Activated CD4-positive, alpha-beta T cell treated with anti-CD3 and anti-CD28 coated beads, Interleukin-2, amount 10 ng/mL, durations not matched to agents 7 days and 5 days (primary cell): ENCODE results near the gene MCM6. TPM values are rescaled to one million over a fixed set of nuclear protein-coding genes. Genes with fewer than 3 reads are reported as not detected.

Source experiments
- CTCF ChIA-PET: fragments of 350-600 bp; sonication (Branson Sonifier 250); formaldehyde crosslinking; loops from one replicate; lab custom pipeline; 2021; ENCODE audit warnings: antibody characterized with exemption; lab: Charles Lee
- POLR2A ChIA-PET: fragments of 350-600 bp; sonication (Branson Sonifier 250); formaldehyde crosslinking; loops from one replicate; lab custom pipeline; 2021; ENCODE audit warnings: antibody characterized with exemption; lab: Charles Lee
- DNase-seq: peaks from one replicate; pipeline ENCODE4 v3.0.0-alpha.2; 2020
- H3K27ac Mint-ChIP-seq: one replicate; pipeline ENCODE4 v1.8.0; 2021; ENCODE audit warnings: mild to moderate bottlenecking, moderate library complexity, mixed read lengths
- H3K27me3 Mint-ChIP-seq: one replicate; pipeline ENCODE4 v1.8.0; 2021; ENCODE audit warnings: mixed read lengths
- H3K36me3 Mint-ChIP-seq: one replicate; pipeline ENCODE4 v1.8.0; 2021; ENCODE audit warnings: low read depth, mixed read lengths
- H3K4me1 Mint-ChIP-seq: one replicate; pipeline ENCODE4 v1.8.0; 2021; ENCODE audit warnings: mixed read lengths
- H3K4me3 Mint-ChIP-seq: one replicate; pipeline ENCODE4 v1.8.0; 2021; ENCODE audit warnings: mild to moderate bottlenecking, moderate library complexity, mixed read lengths
- H3K9me3 Mint-ChIP-seq: one replicate; pipeline ENCODE4 v1.8.0; 2021; ENCODE audit warnings: mixed read lengths
- total RNA-seq, 2 experiments: library from RNA; stranded (reverse); gene quantifications; one replicate each; pipeline ENCODE4 v1.2.3, GENCODE V29; 2021

Gene MCM6
- total RNA-seq, result 100 to 1,000 TPM; 110 to 111 TPM

DNA sequence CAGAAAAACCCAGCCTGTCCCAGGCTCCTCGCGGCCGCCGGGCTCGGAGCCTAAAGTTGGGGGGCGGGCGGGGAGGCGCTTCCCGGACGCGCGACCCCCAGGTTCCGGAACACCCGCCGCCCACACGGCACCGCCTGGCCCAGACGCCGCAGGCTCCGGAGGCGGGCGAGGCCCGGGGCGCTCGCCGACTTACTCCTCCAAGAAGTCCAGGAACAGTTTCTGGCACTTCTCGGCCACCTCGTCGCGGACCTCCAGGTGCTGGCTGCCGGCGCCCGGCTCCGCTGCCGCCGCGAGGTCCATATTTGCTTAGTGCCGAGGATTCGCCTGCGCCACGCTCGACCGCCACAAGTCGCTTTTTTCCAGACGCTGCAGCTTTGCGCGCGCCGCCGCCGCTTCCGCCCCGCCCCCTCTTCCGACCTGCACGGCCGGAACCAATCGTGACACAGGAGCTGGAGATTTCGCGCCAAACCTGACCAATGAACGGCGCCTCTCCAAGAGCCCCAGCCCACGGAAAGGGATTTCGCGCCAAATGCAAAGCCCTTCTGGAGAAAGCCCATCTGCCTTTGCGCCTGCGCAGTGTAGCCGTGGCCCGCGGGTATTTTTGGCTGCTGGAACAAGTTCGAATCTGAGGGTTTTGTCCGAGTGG is at the start of gene MCM6:
Gene MCM6, minus strand, starts transcription at position 378 of the 646 bp plus-strand sequence. Its CDS starts 78 bp downstream, at position 300.
- DNase-seq, result peak; percentile 100
- CTCF ChIA-PET, result interaction anchor here (0.9 to 1.8 kb wide), 11 partner anchors 10 to 508 kb away, joined by 3 to 9 read pairs (median 4); no protein-coding TSS in a partner anchor
- Mint-ChIP-seq H3K36me3 (peaks cover 36% of the 10 kb centered on the region), H3K9me3 (no peaks in the 10 kb centered on the region), H3K27me3 (no peaks in the 10 kb centered on the region), H3K4me1 (peaks cover 44% of the 10 kb centered on the region), H3K4me3 (peak within 1 kb of the TSS; percentile 90), H3K27ac (peak within 1 kb of the TSS; percentile 96)
- POLR2A ChIA-PET, result interaction anchor here (0.6 to 1.2 kb wide), 4 partner anchors 57 to 508 kb away, joined by 3 to 4 read pairs (median 3); partner anchors contain the start of gene UBXN4

DNA sequence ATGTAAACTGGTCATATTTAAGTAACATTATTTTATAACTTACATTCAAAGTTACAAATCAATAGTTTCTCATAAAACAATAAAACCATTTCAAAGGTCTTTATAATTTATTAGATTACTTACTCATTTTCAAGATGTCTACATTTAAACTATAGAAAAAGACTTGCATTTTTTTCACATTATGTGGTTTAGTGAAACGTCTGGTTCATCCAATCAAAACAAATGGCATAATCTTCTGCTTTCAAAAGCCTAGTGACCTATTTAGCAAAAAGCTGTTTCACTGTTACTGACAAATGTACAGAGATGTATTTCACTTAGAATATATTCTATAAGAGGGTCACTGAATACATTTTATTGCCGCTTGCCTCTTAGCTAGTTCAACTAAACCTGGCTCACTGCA is 49.3 kb upstream of the MCM6 start:
- peaks cover 4% of the 10 kb centered on the region for H3K4me1 Mint-ChIP-seq
- ChIA-PET POLR2A (interaction anchor here (0.7 kb wide), 1 partner anchor 51 kb away, joined by 3 read pairs; no protein-coding TSS in a partner anchor), CTCF (interaction anchor here (1.1 kb wide), 2 partner anchors 18 to 127 kb away, joined by 3 read pairs; no protein-coding TSS in a partner anchor)
- no peak overlapping the region for H3K27ac Mint-ChIP-seq
- DNase-seq, result no peak
- no peaks in the 10 kb centered on the region for H3K27me3 Mint-ChIP-seq
- H3K9me3 Mint-ChIP-seq, result no peaks in the 10 kb centered on the region
- H3K4me3 Mint-ChIP-seq, result no peak overlapping the region
- peaks cover 36% of the 10 kb centered on the region for H3K36me3 Mint-ChIP-seq

DNA sequence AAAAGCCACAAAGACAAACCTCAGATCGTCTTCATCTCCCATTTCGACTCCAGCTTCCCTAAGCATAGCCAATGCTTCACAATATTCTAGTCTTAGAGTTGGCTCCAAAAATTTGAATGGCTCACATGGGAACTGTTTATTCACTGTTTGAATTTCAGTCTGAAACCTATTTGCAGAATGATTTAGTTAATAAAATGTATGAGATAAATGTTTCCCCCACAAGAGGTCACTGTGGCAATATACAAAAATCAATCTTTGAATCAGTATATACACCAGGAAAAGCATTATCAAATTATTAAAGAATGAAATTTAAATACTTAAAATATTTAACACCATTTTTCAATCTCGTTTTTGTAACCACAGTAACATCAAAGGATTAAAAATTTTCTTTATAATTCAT is 40.0 kb upstream of the MCM6 start:
- CTCF ChIA-PET, result interaction anchor here (2.4 kb wide), 1 partner anchor 468 kb away, joined by 10 read pairs; no protein-coding TSS in a partner anchor

DNA sequence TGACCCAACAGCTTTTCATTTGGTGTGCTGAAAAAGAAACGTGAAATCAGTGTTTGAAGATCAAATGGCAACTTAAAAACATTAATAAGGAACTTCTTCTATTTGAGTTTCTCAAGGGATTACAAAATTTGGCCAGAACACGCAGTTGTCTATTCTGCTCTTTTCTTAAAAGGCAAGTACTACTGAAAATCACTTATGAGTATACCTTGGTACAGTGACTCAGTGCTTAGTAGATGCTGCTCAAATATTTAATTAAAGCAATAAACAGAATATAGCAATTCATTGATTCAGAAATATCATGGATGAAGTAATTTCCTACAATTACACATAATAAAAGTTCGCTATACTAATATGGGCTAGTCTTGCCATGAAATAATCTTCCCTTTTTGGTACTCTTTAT is 38.2 kb upstream of the MCM6 start:
- Mint-ChIP-seq H3K9me3 (no peaks in the 10 kb centered on the region), H3K4me3 (no peak overlapping the region), H3K4me1 (peaks cover 14% of the 10 kb centered on the region), H3K36me3 (peaks cover 34% of the 10 kb centered on the region), H3K27ac (no peak overlapping the region), H3K27me3 (no peaks in the 10 kb centered on the region)
- POLR2A ChIA-PET, result interaction anchor here (1.2 to 1.6 kb wide), 2 partner anchors 142 to 468 kb away, joined by 3 to 6 read pairs; no protein-coding TSS in a partner anchor
- no peak for DNase-seq
- CTCF ChIA-PET, result interaction anchor here (0.5 to 2.6 kb wide), 23 partner anchors 8 to 872 kb away, joined by 3 to 50 read pairs (median 4); partner anchors contain the start of gene MCM6

More for the DNA sequence above, 40.0 kb upstream of the MCM6 start:
- Mint-ChIP-seq H3K9me3 (no peaks in the 10 kb centered on the region), H3K27ac (no peak overlapping the region), H3K36me3 (peaks cover 26% of the 10 kb centered on the region), H3K4me3 (no peak overlapping the region), H3K4me1 (peaks cover 13% of the 10 kb centered on the region), H3K27me3 (no peaks in the 10 kb centered on the region)
- POLR2A ChIA-PET, result no interaction called here
- peak; percentile 47 for DNase-seq

DNA sequence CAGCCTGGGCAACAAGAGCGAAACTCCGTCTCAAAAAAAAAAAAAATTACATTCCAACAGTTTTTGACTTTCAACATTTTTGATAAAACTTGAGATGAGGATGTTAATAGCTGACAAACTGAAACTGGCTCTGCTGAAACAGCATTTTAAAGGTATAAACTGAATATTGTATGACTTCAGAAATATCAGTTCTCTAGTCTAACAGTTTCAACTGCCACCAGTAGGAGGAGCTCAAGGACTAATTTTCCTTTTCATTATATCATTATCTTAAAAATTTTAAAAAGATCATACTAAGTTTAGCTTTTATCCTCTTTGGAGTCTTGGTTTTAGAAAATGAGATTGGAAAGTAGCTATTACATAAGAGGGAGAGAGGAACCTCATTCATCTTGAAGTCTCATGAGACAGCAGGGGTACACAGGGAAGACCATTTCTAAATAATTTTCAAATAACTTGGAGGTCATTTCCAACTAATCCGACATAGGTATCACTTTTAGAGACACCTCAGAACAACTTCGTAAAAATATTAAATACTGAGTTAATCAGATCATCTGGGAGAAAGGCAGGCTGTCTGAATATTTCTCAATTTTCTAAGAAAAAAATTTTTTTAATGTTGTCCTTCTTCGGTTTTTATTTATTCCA is 37.6 kb upstream of the MCM6 start:
- peaks cover 14% of the 10 kb centered on the region for H3K4me1 Mint-ChIP-seq
- H3K4me3 Mint-ChIP-seq, result no peak overlapping the region
- H3K27ac Mint-ChIP-seq, result no peak overlapping the region
- H3K36me3 Mint-ChIP-seq, result peaks cover 35% of the 10 kb centered on the region
- no peaks in the 10 kb centered on the region for H3K27me3 Mint-ChIP-seq
- peak; percentile 72 for DNase-seq
- ChIA-PET CTCF (interaction anchor here (0.6 to 2.6 kb wide), 36 partner anchors 9 to 1913 kb away, joined by 3 to 50 read pairs (median 4); partner anchors contain the start of gene MCM6), POLR2A (interaction anchor here (0.6 to 1.6 kb wide), 3 partner anchors 35 to 469 kb away, joined by 3 to 13 read pairs (median 6); no protein-coding TSS in a partner anchor)
- H3K9me3 Mint-ChIP-seq, result no peaks in the 10 kb centered on the region

DNA sequence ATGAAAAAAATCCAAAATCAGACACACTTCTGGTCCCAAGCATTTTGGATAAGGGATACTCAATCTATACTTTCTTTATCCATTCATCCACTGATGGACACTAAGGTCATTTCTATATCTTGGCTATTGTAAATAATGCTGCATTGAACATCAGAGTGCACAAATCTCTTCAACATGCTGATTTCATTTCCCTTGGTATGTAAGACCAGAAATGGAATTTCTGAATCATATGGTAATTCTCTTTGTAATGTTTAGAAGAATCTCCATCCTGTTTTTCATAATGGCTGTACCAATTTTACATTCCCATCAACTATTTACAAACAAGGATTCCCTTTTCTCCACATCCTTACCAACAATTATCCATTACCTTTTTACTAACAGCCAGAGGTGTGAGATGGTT is 33.7 kb upstream of the MCM6 start:
- DNase-seq, result no peak
- Mint-ChIP-seq H3K27me3 (no peaks in the 10 kb centered on the region), H3K36me3 (peaks cover 51% of the 10 kb centered on the region), H3K9me3 (no peaks in the 10 kb centered on the region), H3K4me1 (peaks cover 4% of the 10 kb centered on the region), H3K27ac (no peak overlapping the region), H3K4me3 (no peak overlapping the region)
- ChIA-PET POLR2A (no interaction called here), CTCF (no interaction called here)

DNA sequence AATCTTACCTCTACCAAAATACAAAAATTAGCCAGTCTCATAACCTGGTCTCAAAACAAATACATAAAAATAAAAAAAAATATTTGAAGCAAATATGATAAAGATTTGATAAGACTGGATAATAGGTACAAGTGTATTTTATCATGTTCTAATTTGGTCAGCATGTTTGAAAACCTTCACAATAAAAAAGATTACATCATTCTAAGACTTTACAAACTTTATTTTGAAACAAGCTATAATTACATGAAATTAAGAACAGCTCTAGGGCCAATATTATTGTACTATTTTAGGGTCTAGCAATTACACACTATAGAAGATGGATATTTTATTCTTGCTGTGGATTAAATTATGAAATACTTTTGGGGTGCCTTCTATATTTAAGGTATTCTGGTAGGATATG is 29.4 kb upstream of the MCM6 start:
- H3K4me1 Mint-ChIP-seq, result peaks cover 1% of the 10 kb centered on the region
- POLR2A ChIA-PET, result no interaction called here
- H3K9me3 Mint-ChIP-seq, result no peaks in the 10 kb centered on the region
- no peaks in the 10 kb centered on the region for H3K27me3 Mint-ChIP-seq
- no peak for DNase-seq
- H3K4me3 Mint-ChIP-seq, result no peak overlapping the region
- CTCF ChIA-PET, result no interaction called here
- H3K27ac Mint-ChIP-seq, result no peak overlapping the region
- H3K36me3 Mint-ChIP-seq, result peaks cover 53% of the 10 kb centered on the region

DNA sequence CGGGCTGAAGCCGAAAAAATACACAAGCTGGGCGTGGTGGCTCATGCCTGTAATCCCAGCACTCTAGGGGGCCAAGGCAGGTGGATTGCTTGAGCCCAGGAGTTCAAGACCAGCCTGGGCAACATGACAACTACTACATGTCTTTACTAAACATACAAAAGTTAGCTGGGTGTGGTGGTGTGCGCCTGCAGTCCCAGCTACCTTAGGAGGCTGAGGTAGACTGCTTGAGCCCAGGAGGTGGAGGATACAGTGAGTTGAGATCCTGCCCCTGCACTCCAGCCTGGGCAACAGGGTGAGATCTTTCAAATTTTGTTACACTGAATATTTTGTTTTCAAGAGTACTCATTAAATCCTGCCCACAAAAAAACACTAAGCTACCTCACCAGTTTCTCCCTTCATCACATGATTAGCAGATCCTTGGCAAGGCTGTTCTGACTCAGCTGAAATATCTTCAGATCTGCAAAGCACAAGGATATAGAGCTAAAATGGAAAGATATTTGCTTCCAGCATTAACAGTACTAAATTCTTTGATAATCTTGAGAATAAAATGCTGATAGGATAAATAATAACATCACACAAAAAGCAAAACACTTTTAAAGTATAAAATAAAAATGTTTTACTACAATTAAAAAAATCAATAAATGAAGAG is 28.2 kb upstream of the MCM6 start:
- Mint-ChIP-seq H3K36me3 (peaks cover 47% of the 10 kb centered on the region), H3K27me3 (no peaks in the 10 kb centered on the region), H3K4me3 (no peak overlapping the region), H3K9me3 (no peaks in the 10 kb centered on the region), H3K4me1 (no peaks in the 10 kb centered on the region), H3K27ac (no peak overlapping the region)
- ChIA-PET POLR2A (interaction anchor here (0.7 kb wide), 1 partner anchor 31 kb away, joined by 3 read pairs; no protein-coding TSS in a partner anchor), CTCF (interaction anchor here (1.9 kb wide), 1 partner anchor 480 kb away, joined by 6 read pairs; no protein-coding TSS in a partner anchor)
- DNase-seq, result no peak

DNA sequence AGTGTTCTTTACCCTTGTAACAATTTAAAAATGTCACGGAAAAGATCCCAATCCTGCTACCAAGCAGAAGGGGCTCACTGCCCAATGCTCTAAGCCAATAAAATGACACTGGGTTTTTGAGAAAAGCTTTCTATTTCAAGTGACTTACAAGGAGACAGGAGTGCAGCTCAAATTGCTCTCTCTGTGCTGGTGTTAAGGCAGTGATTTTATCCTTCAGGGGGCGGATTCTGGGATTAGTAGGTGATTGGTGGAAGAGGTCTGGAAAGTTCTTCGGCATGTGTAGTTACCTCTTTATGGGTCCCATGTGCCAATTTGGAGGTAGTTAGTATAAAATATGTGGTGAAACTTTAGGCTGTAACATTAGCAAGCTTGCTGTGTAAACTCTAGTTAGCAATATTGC is 27.4 kb upstream of the MCM6 start:
- H3K36me3 Mint-ChIP-seq, result peaks cover 41% of the 10 kb centered on the region
- H3K27me3 Mint-ChIP-seq, result no peaks in the 10 kb centered on the region
- POLR2A ChIA-PET, result no interaction called here
- H3K4me1 Mint-ChIP-seq, result no peaks in the 10 kb centered on the region
- no peak for DNase-seq
- CTCF ChIA-PET, result interaction anchor here (1.5 to 1.9 kb wide), 2 partner anchors 10 to 481 kb away, joined by 3 to 6 read pairs; no protein-coding TSS in a partner anchor
- H3K27ac Mint-ChIP-seq, result no peak overlapping the region
- no peaks in the 10 kb centered on the region for H3K9me3 Mint-ChIP-seq
- no peak overlapping the region for H3K4me3 Mint-ChIP-seq

DNA sequence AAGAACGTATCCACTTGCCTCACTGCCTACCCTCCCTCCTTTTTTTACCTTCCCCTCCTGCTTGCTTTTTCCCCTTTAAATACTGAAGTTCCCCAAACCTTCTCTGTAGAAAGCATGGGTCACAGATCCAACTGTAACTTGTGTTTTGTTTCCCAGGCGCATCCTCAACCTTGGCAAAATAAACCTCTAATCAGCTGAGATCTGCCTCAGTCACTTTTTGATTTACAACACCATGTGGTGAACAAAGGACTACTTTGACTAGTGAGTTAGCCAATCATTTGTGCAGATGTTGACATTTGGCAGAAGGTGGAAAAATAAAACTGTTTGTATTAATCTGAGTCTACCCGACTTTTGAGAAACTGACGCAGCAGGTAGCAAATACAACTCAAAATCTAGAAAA is 23.3 kb upstream of the MCM6 start:
- ChIA-PET CTCF (no interaction called here), POLR2A (no interaction called here)
- Mint-ChIP-seq H3K4me3 (no peak overlapping the region), H3K36me3 (peaks cover 19% of the 10 kb centered on the region), H3K27ac (no peak overlapping the region), H3K27me3 (no peaks in the 10 kb centered on the region), H3K9me3 (no peaks in the 10 kb centered on the region), H3K4me1 (no peaks in the 10 kb centered on the region)
- no peak for DNase-seq

DNA sequence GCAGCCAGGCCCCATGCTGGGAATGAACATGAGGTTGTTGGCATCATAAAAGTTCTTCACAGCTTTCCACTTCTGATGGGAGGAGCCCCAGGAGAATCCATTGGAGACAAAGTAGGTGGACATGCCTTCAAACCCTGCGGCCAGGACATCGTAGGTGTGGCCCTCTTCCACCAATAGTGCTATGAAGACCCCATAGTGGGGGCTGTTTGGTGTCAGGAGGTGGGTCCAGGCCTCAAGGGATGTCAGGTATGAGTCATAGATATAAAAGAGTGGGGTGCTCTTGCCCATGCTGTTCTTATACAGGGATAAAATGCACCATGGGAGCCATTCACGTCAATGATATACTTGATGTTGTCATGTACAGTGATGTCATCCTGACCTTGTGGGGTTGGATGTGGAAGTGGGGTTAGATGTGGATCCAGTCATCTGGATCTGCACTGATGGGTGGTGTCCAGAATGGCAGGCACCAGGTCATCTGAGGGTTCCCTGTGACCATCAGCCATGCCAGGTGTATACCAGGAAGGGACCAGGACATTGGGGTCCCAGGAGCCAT is 22.1 kb upstream of the MCM6 start:
- H3K27ac Mint-ChIP-seq, result no peak overlapping the region
- no peak for DNase-seq
- H3K9me3 Mint-ChIP-seq, result no peaks in the 10 kb centered on the region
- no peak overlapping the region for H3K4me3 Mint-ChIP-seq
- peaks cover 14% of the 10 kb centered on the region for H3K36me3 Mint-ChIP-seq
- ChIA-PET POLR2A (no interaction called here), CTCF (interaction anchor here (0.6 kb wide), 1 partner anchor 15 kb away, joined by 3 read pairs; no protein-coding TSS in a partner anchor)
- H3K4me1 Mint-ChIP-seq, result no peaks in the 10 kb centered on the region
- H3K27me3 Mint-ChIP-seq, result no peaks in the 10 kb centered on the region

DNA sequence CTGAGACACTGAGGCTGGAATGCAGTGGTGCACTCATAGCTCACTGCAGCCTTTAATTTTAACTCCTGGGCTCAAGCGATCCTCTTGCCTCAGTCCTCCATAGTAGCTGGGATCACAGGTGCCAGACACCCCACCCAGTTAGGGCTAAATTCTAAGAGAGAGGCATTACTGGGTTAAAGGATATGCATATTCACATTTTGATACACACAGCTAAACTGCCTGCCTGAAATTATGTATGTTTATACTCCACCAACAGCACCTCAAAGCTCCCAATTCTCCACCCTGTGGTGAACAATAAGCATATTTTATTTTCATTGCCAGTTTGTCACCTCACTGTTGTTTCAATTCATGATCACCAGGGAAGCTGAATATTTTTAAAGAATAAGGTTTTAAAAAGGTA is 18.7 kb upstream of the MCM6 start:
- no peak for DNase-seq
- POLR2A ChIA-PET, result no interaction called here
- H3K27me3 Mint-ChIP-seq, result peaks cover 3% of the 10 kb centered on the region
- no peak overlapping the region for H3K27ac Mint-ChIP-seq
- no peak overlapping the region for H3K4me3 Mint-ChIP-seq
- no peaks in the 10 kb centered on the region for H3K36me3 Mint-ChIP-seq
- CTCF ChIA-PET, result interaction anchor here (0.7 to 1.6 kb wide), 5 partner anchors 9 to 496 kb away, joined by 3 to 6 read pairs (median 5); partner anchors contain the start of gene MCM6
- H3K9me3 Mint-ChIP-seq, result no peaks in the 10 kb centered on the region
- H3K4me1 Mint-ChIP-seq, result peaks cover 3% of the 10 kb centered on the region
